Breast epithelium (tissue), 3 donors: ENCODE results near the gene HCFC1.

Source experiments
- POLR2AphosphoS5 ChIP-seq, 3 donors: sonication (generic); formaldehyde crosslinking; IDR thresholded peaks; one replicate each; pipeline ENCODE4 v1.6.1; 2017; ENCODE audit warnings: antibody characterized with exemption in 3 of 3
- TF ChIP-seq, protein P1 (sequence below), 3 donors: fragments of 450-650 bp; IDR thresholded peaks; one replicate each; pipeline ENCODE4 v1.5.1; 2016 to 2017; ENCODE audit warnings: antibody characterized with exemption in 3 of 3, mild to moderate bottlenecking in 3 of 3, moderate library complexity in 3 of 3

DNA sequence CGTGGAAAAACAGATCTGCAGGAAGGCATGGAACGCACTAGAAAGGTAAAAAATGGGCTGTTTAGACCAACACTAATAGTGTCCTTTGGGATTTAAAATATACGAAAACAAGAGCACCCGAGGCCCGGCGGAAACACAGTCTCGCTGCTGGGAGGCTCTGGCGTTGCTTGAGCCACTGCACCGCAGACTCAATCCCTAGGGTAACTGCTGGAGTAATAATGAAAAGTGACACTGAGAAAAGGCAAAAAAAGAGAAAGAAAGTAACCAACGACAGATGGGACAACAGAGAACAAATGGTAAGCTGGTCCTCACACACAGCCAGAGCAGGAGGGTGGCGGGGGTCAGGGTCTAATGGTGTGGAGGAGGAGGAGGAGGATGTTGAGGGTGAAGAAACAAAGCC is 32.7 kb upstream of the HCFC1 start:
- TF ChIP-seq, protein P1, sequence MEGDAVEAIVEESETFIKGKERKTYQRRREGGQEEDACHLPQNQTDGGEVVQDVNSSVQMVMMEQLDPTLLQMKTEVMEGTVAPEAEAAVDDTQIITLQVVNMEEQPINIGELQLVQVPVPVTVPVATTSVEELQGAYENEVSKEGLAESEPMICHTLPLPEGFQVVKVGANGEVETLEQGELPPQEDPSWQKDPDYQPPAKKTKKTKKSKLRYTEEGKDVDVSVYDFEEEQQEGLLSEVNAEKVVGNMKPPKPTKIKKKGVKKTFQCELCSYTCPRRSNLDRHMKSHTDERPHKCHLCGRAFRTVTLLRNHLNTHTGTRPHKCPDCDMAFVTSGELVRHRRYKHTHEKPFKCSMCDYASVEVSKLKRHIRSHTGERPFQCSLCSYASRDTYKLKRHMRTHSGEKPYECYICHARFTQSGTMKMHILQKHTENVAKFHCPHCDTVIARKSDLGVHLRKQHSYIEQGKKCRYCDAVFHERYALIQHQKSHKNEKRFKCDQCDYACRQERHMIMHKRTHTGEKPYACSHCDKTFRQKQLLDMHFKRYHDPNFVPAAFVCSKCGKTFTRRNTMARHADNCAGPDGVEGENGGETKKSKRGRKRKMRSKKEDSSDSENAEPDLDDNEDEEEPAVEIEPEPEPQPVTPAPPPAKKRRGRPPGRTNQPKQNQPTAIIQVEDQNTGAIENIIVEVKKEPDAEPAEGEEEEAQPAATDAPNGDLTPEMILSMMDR (IDR thresholded peaks at IDR 0.05), result no peak
- TF ChIP-seq POLR2AphosphoS5 (IDR thresholded peaks at IDR 0.05), result no peak
